CD4-positive, alpha-beta T cell treated with Interleukin-4 for 4 hours (primary cell): Measurements from ENCODE around the gene TMEM239.
"Not testable (repeated sequence)": the region's sequence is repeated elsewhere in the genome, so short reads cannot be mapped to it uniquely, and the experiment has no call there.

ENCODE experiments used
- DNase-seq: peaks from one replicate; pipeline ENCODE4 v3.0.0-alpha.2; 2020

The TMEM239 gene

GRCh38 chr20:2799688-2800520 is 16.3 kb upstream of the TMEM239 start:
- no peak for DNase-seq

- no peak for DNase-seq
Observed at GRCh38 chr20:2800521-2801285, 15.5 kb upstream of the TMEM239 start, which contains the start of gene CPXM1. TSS of gene CPXM1 (minus strand) at chr20:2800627. CDS start at chr20:2800572, 55 bp downstream.

- no peak for DNase-seq
Observed at GRCh38 chr20:2801286-2801728, 14.9 kb upstream of the TMEM239 start.

GRCh38 chr20:2804041-2804828 is 11.9 kb upstream of the TMEM239 start:
- no peak for DNase-seq

- no peak for DNase-seq
Observed at GRCh38 chr20:2804852-2805688, 11.1 kb upstream of the TMEM239 start.

GRCh38 chr20:2805689-2806350 is 10.3 kb upstream of the TMEM239 start:
- DNase-seq = no peak

GRCh38 chr20:2806351-2806701 is 9.8 kb upstream of the TMEM239 start:
- no peak for DNase-seq

GRCh38 chr20:2807019-2807418 is 9.1 kb upstream of the TMEM239 start:
- DNase-seq = no peak

GRCh38 chr20:2807929-2808328 is 8.2 kb upstream of the TMEM239 start:
- DNase-seq = not testable (repeated sequence)

GRCh38 chr20:2809690-2810089 is 6.5 kb upstream of the TMEM239 start:
- no peak for DNase-seq

- no peak for DNase-seq
Observed at GRCh38 chr20:2812189-2812588, 4.0 kb upstream of the TMEM239 start.

- no peak for DNase-seq
Observed at GRCh38 chr20:2814076-2814475, 2.1 kb upstream of the TMEM239 start.

- no peak for DNase-seq
Observed at GRCh38 chr20:2814587-2815051, 1.5 kb upstream of the TMEM239 start, which contains the start of gene C20orf141. TSS of gene C20orf141 (plus strand) at chr20:2814987. CDS start at chr20:2815185, 198 bp downstream.

GRCh38 chr20:2815242-2815900 is 793 bp upstream of the TMEM239 start:
- DNase-seq = no peak

- DNase-seq = no peak
Observed at GRCh38 chr20:2816583-2817340, 598 bp downstream of the TMEM239 start.

- no peak for DNase-seq
Observed at GRCh38 chr20:2817341-2817726, 1.2 kb downstream of the TMEM239 start.

- DNase-seq = no peak
Observed at GRCh38 chr20:2817891-2818595, 1.9 kb downstream of the TMEM239 start.

- DNase-seq = no peak
Observed at GRCh38 chr20:2820084-2820895, 4.1 kb downstream of the TMEM239 start.
